GM18519 (cell line): ENCODE results near the gene PXN.
"Not testable (repeated sequence)": the region's sequence is repeated elsewhere in the genome, so short reads cannot be mapped to it uniquely, and the experiment has no call there.

ENCODE experiments used
- ATAC-seq: cut with Tn5 transposase; IDR thresholded peaks from one replicate; pipeline ENCODE4 v1.9.1; 2021; ENCODE audit warnings: mild to moderate bottlenecking, moderate library complexity; ENCODE audit not compliant: unreplicated experiment, low FRiP score

PXN gene

GRCh38 chr12:120227233-120228040 is 38.1 kb downstream of the PXN start:
- ATAC-seq = no peak

- no peak for ATAC-seq
Measured at GRCh38 chr12:120225852-120226640, 39.5 kb downstream of the PXN start.

GRCh38 chr12:120225200-120225558 is 40.4 kb downstream of the PXN start:
- ATAC-seq = no peak

- no peak for ATAC-seq
Measured at GRCh38 chr12:120224304-120225199, 41.0 kb downstream of the PXN start.

- ATAC-seq = no peak
Measured at GRCh38 chr12:120223458-120224303, 41.8 kb downstream of the PXN start.

GRCh38 chr12:120222288-120222832 is 43.2 kb downstream of the PXN start:
- ATAC-seq = no peak

GRCh38 chr12:120221576-120221900 is 44.0 kb downstream of the PXN start:
- ATAC-seq = no peak

GRCh38 chr12:120220838-120221575 is 44.5 kb downstream of the PXN start:
- no peak for ATAC-seq

- no peak for ATAC-seq
Measured at GRCh38 chr12:120218680-120219606, 46.6 kb downstream of the PXN start.

GRCh38 chr12:120216742-120217605 is 48.6 kb downstream of the PXN start:
- ATAC-seq = no peak

- ATAC-seq = no peak
Measured at GRCh38 chr12:120215766-120216735, 49.5 kb downstream of the PXN start.

- no peak for ATAC-seq
Measured at GRCh38 chr12:120215357-120215735, 50.2 kb downstream of the PXN start.

GRCh38 chr12:120214626-120215356 is 50.7 kb downstream of the PXN start:
- no peak for ATAC-seq

GRCh38 chr12:120213758-120214157 is 51.8 kb downstream of the PXN start:
- no peak for ATAC-seq

GRCh38 chr12:120213182-120213581 is 52.3 kb downstream of the PXN start:
- not testable (repeated sequence) for ATAC-seq
